Right renal cortex interstitium (tissue), 3 donors: ENCODE measurements around the gene MUC3A. TPM values are rescaled to one million over a fixed set of nuclear protein-coding genes. Genes with fewer than 3 reads are reported as not detected.

ENCODE experiments used
- DNase-seq, 3 donors: peaks; one replicate each; pipeline ENCODE4 v3.0.0-alpha.2; 2013; ENCODE audit warnings: low read depth in 3 of 3, low spot score in 2 of 3
- polyA plus RNA-seq, 3 donors: library from polyadenylated mRNA; unstranded; fragments of 120-200 nt; gene quantifications; one replicate each; pipeline ENCODE4 v1.2.1, GENCODE V29; 2013; ENCODE audit not compliant: insufficient read length in 3 of 3

The MUC3A gene
- polyA plus RNA-seq, 3 donors, result 0.25 to 0.71 (median 0.43) TPM

DNA sequence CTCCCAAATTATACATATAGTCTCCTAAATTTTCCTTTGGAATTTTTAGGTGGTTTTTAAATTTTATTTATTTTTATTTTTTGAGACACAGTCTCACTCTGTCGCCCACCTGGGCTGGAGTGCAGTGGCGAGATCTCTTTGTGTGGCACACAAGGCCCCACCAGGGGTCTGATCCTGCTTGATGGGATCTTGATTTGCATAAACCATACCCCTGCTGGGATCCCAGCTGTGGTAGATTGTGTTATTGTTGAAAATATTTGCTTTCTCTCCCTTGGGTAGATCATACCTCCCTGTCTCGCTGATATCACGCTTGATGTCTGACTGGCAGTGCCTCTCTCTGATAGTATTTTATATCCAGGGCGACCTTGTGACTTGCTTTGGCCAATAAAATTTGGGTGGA, 5.6 kb upstream of the MUC3A start:
- DNase-seq, result no peak

DNA sequence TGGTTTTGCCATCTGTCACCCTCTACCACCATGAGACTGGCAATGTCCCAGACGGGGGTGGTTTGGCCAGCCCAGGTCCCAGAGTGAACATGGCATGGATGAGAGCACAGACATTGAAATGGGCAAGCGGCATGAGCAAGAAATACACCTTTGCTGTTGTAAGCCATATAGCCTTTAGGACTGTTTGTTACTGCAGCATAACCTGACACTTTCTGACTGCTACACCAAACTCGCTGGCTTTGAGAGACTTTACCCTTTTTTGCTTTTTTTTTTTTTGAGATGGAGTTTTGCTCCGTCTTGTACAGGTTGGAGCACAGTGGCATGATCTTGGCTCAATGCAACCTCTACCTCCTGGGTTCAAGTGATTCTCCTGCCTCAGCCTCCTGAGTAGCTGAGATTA, 5.2 kb upstream of the MUC3A start:
- no peak for DNase-seq

DNA sequence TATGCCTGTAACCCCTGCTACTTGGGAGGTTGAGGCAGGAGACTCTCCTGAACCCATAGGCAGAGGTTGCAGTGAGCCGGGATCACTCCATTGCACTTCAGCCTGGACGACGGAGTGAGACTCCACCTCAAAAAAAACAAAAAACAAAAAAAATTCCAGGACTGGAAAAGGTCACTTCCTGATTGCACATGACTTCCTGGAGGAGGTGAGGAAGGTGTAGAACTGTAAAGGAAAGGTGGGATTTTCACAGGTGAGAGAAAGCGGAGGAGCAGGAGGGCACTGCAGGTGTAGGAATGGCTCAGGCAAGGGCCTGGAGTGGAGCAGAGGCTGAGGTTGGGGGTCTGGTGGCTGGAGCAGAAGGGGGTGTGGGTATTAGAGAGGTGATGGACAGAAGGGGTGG, 3.2 kb upstream of the MUC3A start:
- DNase-seq, result no peak

DNA sequence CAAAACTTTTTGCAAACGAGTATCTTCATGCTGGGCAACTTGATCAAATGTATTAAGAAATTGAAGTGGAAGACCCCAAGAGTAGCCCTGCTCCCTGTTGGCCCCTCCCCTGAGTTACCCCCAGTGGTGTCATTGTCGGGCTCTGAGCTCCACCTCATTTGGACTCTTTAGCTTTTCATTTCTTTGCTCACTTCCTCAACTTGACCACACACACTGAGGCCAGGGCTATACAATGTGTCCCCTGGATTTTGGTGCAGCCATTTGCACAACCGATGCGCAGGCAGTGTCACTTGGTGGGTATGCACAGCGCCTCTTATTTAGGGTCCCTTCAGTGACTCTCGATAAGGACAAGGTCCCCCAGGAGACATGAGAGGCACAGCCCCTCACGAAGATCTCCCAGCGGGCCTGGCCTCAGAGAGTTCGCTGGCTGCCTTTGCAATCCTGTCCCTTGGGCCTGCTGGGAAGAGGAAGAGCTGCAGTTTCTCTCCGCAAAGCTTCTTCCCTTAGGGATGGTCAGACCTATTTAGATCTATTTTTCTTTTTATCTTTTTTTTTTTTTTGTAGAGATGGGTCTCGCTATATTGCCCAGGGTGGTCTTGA, 2.5 kb upstream of the MUC3A start:
- DNase-seq, result no peak

DNA sequence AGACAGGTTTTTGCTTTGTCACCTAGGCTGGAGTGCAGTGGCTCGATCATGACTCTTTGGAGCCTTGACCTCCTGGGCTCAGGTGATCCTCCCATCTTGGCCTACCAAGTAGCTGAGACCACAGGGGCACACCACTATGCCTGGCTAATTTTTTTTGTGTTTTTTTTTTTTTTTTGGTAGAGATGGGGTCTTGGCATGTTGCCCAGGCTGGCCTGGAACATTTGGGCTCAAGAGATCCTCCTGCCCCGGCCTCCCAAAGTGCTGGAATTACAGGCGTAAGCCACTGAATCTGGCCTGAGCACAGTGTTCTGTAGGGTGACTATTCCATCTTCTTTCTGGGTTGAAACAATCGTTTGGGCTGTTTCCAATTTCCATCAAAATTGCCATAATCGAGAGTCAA, 1.5 kb upstream of the MUC3A start:
- DNase-seq, result no peak

DNA sequence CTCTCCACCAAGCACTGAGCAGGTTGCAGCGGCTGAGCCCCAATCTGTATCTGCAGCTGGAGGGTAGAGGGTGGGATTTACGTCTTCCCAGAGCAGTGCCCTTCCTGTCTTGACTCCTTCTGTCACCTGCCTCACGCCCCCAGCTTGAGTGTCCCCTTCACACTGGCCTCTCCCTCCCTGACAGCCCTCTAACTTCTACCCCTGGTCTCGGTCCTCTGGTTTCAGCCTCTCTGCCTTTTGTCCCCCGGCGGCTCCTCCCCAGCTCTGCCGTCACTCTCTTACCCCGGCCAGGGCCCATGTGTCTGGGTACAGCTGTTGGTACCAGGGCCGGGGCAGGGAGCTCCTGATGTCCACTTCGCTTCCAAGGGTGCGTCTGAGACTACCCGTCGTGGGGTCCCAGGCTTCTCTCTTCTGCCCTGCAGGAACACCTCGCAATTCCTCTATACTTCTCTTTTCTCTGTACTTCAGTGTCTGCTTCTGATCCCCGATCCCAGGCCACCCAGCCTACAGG, 654 bp downstream of the MUC3A start:
- DNase-seq, result no peak

DNA sequence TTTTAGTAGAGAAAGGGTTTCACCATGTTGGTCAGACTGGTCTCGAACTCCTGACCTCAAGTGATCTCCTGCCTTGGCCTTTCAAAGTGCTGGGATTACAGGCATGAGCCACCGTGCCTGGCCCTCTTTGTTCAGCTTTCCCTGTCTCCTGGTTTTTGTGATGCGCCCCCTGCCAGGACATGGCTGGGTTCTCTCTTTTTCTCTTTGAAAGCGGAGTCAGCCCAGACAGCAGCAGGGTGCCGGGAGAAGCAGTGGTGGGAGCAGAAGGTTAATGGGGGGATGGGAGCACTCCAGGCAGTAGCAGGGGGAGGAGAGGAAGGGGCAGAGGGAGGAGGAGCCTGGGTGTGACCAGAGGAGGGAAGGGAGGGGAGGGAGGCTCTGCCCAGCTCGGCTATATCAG, 1.8 kb downstream of the MUC3A start:
- DNase-seq, result no peak

DNA sequence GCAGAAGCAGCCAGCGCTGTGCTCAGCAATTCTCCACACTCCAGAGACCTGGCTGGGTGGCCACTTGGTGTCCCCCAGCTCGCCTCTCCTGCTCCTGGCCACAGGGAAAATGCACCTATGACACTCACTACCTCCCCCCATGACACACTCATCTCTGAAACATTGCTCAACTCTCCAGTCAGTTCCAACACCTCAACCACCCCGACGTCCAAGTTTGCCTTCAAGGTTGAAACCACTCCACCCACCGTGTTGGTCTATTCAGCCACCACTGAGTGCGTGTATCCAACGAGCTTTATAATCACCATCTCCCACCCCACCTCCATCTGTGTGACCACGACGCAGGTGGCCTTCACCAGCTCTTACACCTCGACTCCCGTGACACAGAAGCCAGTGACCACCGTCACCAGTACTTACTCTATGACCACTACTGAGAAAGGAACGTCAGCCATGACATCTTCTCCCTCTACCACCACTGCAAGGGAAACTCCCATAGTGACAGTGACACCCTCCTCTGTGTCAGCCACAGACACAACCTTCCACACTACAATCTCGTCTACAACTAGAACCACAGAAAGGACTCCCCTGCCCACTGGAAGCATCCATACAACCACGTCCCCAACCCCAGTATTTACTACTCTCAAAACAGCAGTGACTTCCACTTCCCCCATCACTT, 2.7 kb downstream of the MUC3A start:
- no peak for DNase-seq

DNA sequence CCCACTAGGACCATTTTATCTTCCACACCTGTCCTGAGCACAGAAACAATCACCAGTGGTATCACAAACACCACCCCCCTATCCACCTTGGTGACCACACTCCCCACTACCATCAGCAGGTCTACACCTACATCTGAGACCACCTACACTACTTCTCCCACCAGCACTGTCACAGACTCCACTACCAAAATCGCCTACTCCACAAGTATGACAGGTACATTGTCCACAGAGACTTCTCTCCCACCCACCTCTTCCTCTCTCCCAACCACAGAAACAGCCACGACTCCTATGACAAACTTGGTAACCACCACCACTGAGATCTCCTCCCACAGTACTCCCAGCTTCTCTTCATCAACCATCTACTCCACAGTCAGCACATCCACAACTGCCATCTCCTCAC, 3.3 kb downstream of the MUC3A start:
- no peak for DNase-seq

DNA sequence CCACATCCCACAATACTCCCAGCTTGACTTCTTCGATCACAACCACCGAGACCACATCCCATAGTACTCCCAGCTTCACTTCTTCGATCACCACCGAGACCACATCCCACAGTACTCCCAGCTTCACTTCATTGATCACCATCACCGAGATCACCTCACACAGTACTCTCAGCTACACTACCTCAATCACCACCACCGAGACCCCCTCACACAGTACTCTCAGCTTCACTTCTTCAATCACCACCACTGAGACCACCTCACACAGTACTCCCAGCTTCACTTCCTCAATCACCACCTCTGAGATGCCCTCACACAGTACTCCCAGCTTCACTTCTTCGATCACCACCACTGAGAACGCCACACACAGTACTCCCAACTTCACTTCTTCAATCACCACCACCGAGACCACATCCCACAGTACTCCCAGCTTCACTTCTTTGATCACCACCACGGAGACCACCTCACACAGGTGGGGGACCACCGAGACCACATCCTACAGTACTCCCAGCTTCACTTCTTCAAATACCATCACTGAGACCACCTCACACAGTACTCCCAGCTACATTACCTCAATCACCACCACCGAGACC, 8.6 kb downstream of the MUC3A start:
- DNase-seq, result no peak

DNA sequence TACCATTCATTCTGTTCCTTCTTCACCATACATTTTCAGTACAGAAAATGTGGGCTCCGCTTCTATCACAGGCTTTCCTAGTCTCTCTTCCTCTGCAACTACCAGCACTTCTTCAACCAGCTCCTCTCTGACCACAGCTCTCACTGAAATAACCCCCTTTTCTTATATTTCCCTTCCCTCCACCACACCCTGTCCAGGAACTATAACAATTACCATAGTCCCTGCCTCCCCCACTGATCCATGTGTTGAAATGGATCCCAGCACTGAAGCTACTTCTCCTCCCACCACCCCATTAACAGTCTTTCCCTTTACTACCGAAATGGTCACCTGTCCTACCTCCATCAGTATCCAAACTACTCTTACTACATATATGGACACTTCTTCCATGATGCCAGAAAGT, 10.6 kb downstream of the MUC3A start:
- no peak for DNase-seq

DNA sequence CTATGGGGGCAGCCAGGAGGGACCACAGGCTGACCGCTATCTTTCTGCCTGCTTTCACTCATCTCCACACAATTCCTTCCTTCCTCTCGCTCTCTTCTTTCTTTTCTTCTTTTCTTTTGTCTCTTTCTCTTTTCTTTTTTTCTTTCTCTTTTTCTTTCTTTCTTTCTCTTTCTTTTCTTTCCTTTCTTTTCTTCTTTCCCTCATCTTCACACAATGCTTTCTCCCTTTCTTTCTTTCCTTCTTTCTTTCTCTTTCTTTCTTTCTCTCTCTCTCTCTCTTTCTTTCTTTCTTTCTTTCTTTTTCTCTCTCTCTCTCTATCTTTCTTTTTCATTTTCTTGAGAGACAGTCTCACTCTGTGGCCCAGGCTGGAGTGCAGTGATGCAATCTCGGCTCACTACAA, 13.2 kb downstream of the MUC3A start:
- no peak for DNase-seq

DNA sequence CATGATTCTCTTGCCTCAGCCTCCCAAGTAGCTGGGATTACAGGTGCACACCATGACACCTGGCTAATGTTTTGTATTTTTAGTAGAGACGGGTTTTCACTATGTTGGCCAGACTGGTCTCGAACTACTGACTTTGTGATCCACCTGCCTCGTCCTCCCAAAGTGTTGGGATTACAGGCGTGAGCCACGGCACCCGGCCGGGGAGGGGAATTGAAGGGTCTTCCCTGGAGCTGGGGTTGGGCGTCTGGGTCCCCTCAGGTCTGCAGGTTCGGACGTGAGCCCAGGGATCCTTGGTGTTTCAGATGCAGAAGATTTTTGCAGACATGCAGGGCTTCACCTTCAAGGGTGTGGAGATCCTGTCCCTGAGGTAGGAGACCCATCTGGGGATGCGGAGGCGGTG, 14.1 kb downstream of the MUC3A start:
- no peak for DNase-seq

DNA sequence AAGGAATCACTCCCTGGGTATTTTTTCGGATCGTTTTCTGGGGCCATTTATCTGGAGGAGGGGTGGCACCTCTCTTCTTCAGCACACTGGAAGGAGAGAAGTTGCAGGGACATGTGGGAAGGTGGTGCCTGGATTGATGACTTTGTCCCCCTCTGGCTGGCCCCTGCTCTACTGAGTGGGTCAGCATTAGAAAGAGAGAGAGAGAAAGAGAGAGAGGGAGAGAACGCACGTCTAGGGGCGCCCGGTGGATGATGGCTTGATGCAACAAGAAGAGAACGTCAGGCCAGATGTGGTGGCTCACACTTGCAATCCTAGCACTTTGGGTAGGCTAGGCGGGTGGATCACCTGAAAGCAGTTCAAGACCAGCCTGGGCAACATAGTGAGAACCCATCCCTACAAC, 14.5 kb downstream of the MUC3A start:
- no peak for DNase-seq

DNA sequence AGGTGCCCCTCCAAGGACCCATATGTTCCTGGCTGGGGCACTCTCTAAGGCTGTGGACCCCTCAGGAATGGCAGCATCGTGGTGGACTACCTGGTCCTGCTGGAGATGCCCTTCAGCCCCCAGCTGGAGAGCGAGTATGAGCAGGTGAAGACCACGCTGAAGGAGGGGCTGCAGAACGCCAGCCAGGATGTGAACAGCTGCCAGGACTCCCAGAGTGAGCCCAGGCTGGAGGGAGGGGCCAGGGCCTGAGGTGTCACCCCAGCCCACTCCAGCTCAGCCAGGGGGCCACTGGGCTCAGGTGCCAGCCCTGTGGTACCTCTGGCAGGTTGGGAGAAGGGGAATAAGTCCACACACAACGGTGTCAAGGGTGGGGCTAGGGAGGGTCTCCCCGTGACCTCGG, 15.3 kb downstream of the MUC3A start:
- DNase-seq, result no peak

DNA sequence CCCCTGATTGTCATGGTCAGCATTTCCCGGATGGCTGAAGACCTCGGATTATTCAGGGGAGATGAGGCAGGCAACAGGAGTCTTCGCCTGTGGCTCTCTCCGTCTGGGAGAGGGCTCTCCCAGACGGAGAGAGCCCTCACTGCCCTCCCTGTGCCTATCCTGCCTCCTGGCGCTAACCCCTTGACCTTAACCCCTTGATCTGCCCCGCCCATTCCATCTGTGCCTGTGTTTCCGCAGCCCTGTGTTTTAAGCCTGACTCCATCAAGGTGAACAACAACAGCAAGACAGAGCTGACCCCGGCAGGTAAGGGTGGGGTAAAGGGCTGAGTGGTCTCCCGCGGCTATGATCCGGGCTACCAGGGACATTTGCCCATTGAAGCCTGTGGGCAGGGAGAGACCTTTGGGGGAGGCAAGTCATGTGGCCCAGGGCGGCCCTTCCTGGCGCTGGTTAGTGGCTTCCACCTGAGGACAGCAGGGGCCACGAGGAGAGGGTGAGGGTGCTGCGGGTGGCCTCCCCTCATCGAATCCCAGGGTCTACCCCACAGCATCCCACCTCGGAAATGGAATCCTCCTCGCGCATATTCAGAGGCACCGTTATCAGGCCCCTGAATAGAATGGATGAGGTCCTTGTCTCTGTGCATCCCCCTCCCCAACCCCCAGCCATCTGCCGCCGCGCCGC, 15.8 kb downstream of the MUC3A start:
- no peak for DNase-seq

DNA sequence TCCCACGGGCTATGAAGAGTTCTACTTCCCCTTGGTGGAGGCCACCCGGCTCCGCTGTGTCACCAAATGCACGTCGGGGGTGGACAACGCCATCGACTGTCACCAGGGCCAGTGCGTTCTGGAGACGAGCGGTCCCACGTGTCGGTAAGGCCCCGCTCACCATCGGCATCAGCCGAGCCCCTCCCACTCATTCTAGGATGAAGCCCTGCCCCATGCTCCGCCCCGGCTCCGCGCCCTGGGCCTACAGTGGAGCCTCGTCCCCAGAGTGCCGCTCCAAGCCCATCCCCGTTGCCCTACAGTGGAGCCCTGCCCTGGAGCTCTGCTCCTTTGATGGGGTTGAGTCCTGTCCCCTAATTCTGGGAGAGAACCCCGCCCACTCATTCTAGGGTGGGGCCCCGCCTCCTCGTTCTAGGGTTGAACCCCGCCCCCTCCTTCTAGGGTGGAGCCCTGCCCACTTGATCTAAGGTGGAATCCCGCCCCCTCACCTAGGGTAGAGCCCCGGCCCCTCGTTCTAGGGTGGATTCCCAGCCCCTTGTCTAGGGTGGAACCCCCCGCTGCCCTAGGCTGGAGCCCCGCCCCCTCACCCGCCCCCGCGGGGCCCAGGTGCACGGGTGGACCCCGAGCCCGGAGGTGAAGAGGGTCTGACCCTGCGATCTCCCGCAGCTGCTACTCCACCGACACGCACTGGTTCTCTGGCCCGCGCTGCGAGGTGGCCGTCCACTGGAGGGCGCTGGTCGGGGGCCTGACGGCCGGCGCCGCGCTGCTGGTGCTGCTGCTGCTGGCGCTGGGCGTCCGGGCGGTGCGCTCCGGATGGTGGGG, 16.6 kb downstream of the MUC3A start:
- no peak for DNase-seq

DNA sequence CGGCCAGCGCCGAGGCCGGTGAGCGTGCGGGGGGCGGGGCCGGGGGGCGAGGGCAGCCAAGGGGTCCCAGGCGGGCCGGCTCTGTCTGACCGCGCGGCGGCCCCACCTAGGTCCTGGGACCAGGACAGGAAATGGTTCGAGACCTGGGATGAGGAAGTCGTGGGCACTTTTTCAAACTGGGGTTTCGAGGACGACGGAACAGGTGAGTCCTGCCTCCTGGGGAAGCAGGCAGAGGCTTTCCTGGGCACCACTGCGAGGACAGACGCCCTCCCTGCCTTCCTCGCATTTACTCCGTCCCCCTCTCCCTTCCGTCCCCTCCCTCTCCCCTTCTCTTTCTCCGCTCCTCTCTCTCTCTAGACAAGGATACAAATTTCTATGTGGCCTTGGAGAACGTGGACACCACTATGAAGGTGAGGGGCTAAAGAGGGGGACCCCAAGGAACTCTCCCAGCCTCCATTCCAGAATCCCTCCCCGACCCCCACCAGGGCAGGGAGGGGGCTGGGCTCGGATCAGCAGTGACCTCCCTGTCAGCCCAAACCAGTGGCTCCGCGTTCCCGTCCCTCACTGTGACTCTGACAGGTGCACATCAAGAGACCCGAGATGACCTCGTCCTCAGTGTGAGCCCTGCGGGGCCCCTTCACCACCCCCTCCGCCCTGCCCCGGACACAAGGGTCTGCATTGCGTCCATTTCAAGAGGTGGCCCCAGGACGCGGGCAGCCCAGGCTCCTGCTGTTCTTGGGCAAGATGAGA, 17.4 kb downstream of the MUC3A start:
- DNase-seq, result no peak

DNA sequence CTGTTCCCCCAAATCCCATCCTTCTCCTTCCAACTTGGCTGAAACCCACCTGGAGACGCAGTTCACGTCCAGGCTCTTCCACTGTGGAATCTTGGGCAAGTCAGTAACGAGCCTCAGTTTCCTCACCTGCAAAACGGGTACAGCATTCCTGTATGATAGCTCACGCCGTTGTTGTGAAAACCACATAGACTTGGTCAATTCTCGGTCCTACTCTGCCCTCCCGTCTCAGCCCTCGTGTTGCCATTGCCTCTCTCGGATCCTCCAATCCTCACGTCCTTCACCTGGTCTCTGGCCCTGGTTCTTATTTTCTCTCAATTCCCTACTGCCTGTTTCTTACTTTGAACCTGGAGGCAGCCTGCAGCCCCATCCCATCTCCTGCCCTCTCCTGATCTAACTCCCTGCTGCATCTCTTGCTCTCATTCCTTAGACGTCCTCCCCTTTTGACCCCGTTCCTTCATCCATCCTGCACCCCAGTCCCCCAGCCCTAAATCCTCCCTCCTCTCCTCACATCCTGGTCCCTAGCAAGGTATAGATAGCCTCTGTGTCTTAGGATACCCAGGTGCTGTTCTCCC, 18.0 kb downstream of the MUC3A start:
- DNase-seq, result no peak

DNA sequence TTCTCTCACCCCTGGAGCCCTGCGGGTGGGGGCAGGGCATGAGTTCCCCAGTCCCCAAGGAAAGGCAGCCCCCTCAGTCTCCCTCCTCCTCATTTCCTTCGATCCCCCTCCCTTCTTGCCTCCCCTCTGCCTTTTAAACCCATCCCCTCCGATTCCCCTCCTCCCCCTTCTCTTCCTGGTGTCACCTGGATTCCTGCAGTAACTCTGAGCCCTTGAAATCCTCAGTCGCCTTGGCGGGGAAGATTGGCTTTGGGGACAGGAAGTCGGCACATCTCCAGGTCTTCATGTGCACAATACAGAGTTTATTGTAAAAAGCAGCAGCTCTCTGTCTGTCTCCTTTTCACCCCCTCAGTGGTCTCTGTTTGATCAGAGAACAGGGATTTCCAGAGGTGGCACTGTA, 18.7 kb downstream of the MUC3A start:
- DNase-seq, result no peak
